GM12878 (cell line): ENCODE measurements around the gene TMEM63C. TPM values are rescaled to one million over a fixed set of nuclear protein-coding genes. Genes with fewer than 3 reads are reported as not detected.

ENCODE experiments used
- ATAC-seq: fragments of 200-7000 bp; cut with Tn5 transposase; 3 replicates; pipeline ENCODE4 v1.9.1; 2020; ENCODE audit warnings: mild to moderate bottlenecking, moderate library complexity
- BruUV-seq: library from RNA; stranded (reverse); fragments of 400-500 nt; replicated peaks from 2 replicates; lab custom pipeline; 2021; lab: Mats Ljungman, UMichigan
- CTCF ChIA-PET: fragments of 300-600 bp; sonication (Branson Sonifier 250); formaldehyde crosslinking; extraction: SDS; loops from one replicate; lab custom pipeline; 2021; ENCODE audit warnings: inconsistent platforms; lab: Yijun Ruan, JAX
- POLR2A ChIA-PET: fragments of 350-600 bp; formaldehyde crosslinking; extraction: SDS; loops from one replicate; lab custom pipeline; 2021; ENCODE audit warnings: inconsistent platforms; lab: Charles Lee
- RAD21 ChIA-PET: fragments of 300-600 bp; sonication (Branson Sonifier 250); formaldehyde crosslinking; loops from one replicate; lab custom pipeline; 2023; ENCODE audit warnings: antibody characterized with exemption; ENCODE audit not compliant: unreplicated experiment; lab: Charles Lee
- SMC1A ChIA-PET: fragments of 300-600 bp; sonication (Branson Sonifier 250); formaldehyde crosslinking; loops from one replicate; lab custom pipeline; 2023; ENCODE audit not compliant: unreplicated experiment, uncharacterized antibody; lab: Charles Lee
- DNase-seq: peaks from one replicate; pipeline ENCODE4 v3.0.0-alpha.2; 2011; ENCODE audit warnings: low read depth, low spot score
- FAIRE-seq: peaks from 3 replicates; lab custom pipeline; 2011; peaks lifted over from hg19 to GRCh38; lab: Jason Lieb, UNC
- H2AFZ ChIP-seq: 2 replicates; pipeline ENCODE4 v1.6.0; 2011; ENCODE audit warnings: low read depth, low read length, control low read depth; ENCODE audit not compliant: control insufficient read depth
- H3K27ac ChIP-seq: 2 replicates; pipeline ENCODE4 v1.5.1; 2011; ENCODE audit warnings: control low read depth; ENCODE audit not compliant: control insufficient read depth, insufficient read depth
- H3K27me3 ChIP-seq, 2 experiments: replicated peaks in 1 of 2; 2 replicates each; pipeline versions ENCODE4 v1.6.0 to v1.6.1; 2011; ENCODE audit warnings: low read length in 1 of 2; ENCODE audit not compliant: control insufficient read depth in 2 of 2, insufficient read depth in 2 of 2
- H3K36me3 ChIP-seq, 2 experiments: 2 replicates each; pipeline ENCODE4 v1.5.1; 2011; ENCODE audit warnings: low read length in 1 of 2; ENCODE audit not compliant: control insufficient read depth in 2 of 2, insufficient read depth in 2 of 2
- H3K4me1 ChIP-seq: 2 replicates; pipeline ENCODE4 v1.6.1; 2011; ENCODE audit warnings: mild to moderate bottlenecking, low read length, moderate library complexity, mixed read lengths; ENCODE audit not compliant: control insufficient read depth, insufficient read depth
- H3K4me2 ChIP-seq: 2 replicates; pipeline ENCODE4 v1.6.0; 2011; ENCODE audit warnings: control low read depth; ENCODE audit not compliant: control insufficient read depth, insufficient read depth
- H3K4me3 ChIP-seq: fragments of 200-600 bp; sonication (generic); 2 replicates; pipeline ENCODE4 v1.5.1; 2016
- H3K79me2 ChIP-seq: 2 replicates; pipeline ENCODE4 v1.6.0; 2011; ENCODE audit warnings: low read length; ENCODE audit not compliant: control insufficient read depth, insufficient read depth
- H3K9ac ChIP-seq: 2 replicates; pipeline ENCODE4 v1.8.0; 2011; ENCODE audit warnings: low read length, control low read depth, mixed read lengths; ENCODE audit not compliant: control insufficient read depth, insufficient read depth
- H3K9me3 ChIP-seq: replicated peaks from 3 replicates; pipeline ENCODE4 v1.5.1; 2011; ENCODE audit warnings: mild to moderate bottlenecking, low read length; ENCODE audit not compliant: control insufficient read depth, insufficient read depth
- H4K20me1 ChIP-seq: 2 replicates; pipeline ENCODE4 v1.6.0; 2011; ENCODE audit not compliant: control insufficient read depth, insufficient read depth
- BMI1 ChIP-seq: fragments of 450-650 bp; IDR thresholded peaks from 2 replicates; pipeline ENCODE4 v1.6.1; 2016; ENCODE audit warnings: mild to moderate bottlenecking, moderate library complexity, borderline replicate concordance
- WGBS: methylation state at CpG from one replicate; pipeline ENCODE4 v1.1.6; 2016; ENCODE audit warnings: low lambda C conversion rate; ENCODE audit not compliant: insufficient replicate concordance, insufficient coverage; ENCODE audit errors: missing lambda C conversion rate; 5-methylcytosine and 5-hydroxymethylcytosine counted together
- in situ Hi-C: fragments of 300-500 bp; cut with MboI; formaldehyde crosslinking; loops from 9 replicates; pipeline ENCODE4 v1.14.3; 2018; ENCODE audit warnings: mixed read lengths
- intact Hi-C: fragments of 100-400 bp; cut with micrococcal nuclease; formaldehyde crosslinking; loops from one replicate; pipeline ENCODE4 v1.14.2; 2022; ENCODE audit not compliant: unreplicated experiment
- polyA plus RNA-seq, 11 experiments: library from polyadenylated mRNA; depleted of rRNA in 4 of 11; unstranded in 6 of 11; stranded (reverse) in 5 of 11; fragments of >200 nt; fragmentation: Nextera tagmentation in 4 of 11; fragmentation: Illumina TruSeq in 1 of 11; extraction: Ambion mirVana in 4 of 11; extraction: Trizol in 1 of 11; gene quantifications; 1 replicate in 1 of 11; 2 replicates in 10 of 11; pipeline versions ENCODE4 v1.2.1 to v1.2.3, GENCODE V29; 2011 to 2016; ENCODE audit warnings: inconsistent platforms in 2 of 11, missing spikeins in 2 of 11, low read depth in 1 of 11
- total RNA-seq, 4 experiments: library from RNA; depleted of rRNA in 3 of 4; stranded (reverse); fragments of >200 nt in 3 of 4; fragmentation: Illumina TruSeq in 1 of 4; extraction: Trizol in 1 of 4; gene quantifications; 2 replicates each; pipeline versions ENCODE4 v1.2.1 to v1.2.3, GENCODE V29; 2013 to 2021
- TF ChIP-seq, protein P1 (sequence below), 3 experiments: IDR thresholded peaks in 2 of 3; conservative IDR thresholded peaks in 1 of 3; 2 replicates each; pipeline ENCODE4 v1.5.1; 2011; ENCODE audit warnings: low read depth in 3 of 3, low read length in 3 of 3, mild to moderate bottlenecking in 3 of 3, control low read depth in 2 of 3, moderate library complexity in 2 of 3, inconsistent platforms in 1 of 3, mixed read lengths in 1 of 3; ENCODE audit not compliant: control insufficient read depth in 2 of 3, insufficient read depth in 1 of 3; ENCODE audit errors: extremely low read depth in 1 of 3

TMEM63C gene
- total and polyA plus RNA-seq, 10 of the 15 experiments (the other 5 are each of a cell fraction or from before 2014, with no cell fraction given), result 0.06 to 1.3 (median 0.39) TPM; not detected in 4

DNA sequence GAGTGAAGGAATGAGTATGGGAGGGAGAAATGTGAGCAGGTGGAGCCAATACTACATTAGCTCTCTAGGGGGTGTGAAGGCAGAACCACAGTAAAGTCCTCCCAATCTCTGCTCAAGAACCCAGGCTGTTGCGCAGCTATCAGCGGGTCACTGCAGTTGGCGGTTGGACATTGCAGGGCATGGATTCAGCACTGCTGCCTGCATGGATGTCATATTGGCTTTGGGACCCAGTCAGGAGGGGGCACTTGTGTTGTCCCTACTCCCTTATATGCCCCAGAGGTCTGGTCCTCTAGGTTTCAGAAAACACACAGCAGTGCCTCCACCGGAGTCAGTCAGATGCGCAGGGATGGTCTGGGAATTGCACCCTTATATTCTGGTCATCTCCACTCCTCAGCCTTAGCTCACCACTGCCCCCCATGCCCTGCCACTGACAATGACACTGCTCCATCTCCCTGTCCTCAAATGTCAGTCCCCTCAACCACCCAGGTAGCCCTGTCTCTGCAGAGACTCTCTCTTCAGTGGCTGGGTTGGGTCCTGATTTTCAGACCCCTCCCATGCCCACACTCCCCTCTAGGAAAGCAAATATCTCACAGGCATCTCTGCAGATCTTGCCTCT, 49.6 kb upstream of the TMEM63C start:
- in situ Hi-C loops, result no loop called here
- no peaks in the 10 kb centered on the region for H3K79me2 ChIP-seq
- POLR2A ChIA-PET, result no interaction called here
- no peak for FAIRE-seq
- no peak overlapping the region for H3K27ac ChIP-seq
- SMC1A ChIA-PET, result interaction anchor here (0.6 kb wide), 1 partner anchor 256 kb away, joined by 3 read pairs; no protein-coding TSS in a partner anchor
- WGBS, result 95% methylated on average over 5 of the region's 5 CpGs
- no peak overlapping the region for H3K4me2 ChIP-seq
- no peak overlapping the region for H2AFZ ChIP-seq
- no peaks in the 10 kb centered on the region for H3K4me1 ChIP-seq
- H3K36me3 ChIP-seq, result no peaks in the 10 kb centered on the region
- H3K27me3 ChIP-seq, result peaks cover 6 to 11% of the 10 kb centered on the region in 2 experiments
- intact Hi-C loops, result no loop called here
- no peak overlapping the region for H3K9ac ChIP-seq
- no peak for DNase-seq
- H4K20me1 ChIP-seq, result no peaks in the 10 kb centered on the region
- no peak overlapping the region for H3K4me3 ChIP-seq
- TF ChIP-seq BMI1, result no peak
- TF ChIP-seq, protein P1, sequence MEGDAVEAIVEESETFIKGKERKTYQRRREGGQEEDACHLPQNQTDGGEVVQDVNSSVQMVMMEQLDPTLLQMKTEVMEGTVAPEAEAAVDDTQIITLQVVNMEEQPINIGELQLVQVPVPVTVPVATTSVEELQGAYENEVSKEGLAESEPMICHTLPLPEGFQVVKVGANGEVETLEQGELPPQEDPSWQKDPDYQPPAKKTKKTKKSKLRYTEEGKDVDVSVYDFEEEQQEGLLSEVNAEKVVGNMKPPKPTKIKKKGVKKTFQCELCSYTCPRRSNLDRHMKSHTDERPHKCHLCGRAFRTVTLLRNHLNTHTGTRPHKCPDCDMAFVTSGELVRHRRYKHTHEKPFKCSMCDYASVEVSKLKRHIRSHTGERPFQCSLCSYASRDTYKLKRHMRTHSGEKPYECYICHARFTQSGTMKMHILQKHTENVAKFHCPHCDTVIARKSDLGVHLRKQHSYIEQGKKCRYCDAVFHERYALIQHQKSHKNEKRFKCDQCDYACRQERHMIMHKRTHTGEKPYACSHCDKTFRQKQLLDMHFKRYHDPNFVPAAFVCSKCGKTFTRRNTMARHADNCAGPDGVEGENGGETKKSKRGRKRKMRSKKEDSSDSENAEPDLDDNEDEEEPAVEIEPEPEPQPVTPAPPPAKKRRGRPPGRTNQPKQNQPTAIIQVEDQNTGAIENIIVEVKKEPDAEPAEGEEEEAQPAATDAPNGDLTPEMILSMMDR (IDR thresholded peaks at IDR 0.05 in 2 of 3, conservative IDR thresholded peaks at IDR 0.05 in 1 of 3; ENCODE audit: control insufficient read depth in 2 of 3, extremely low read depth in 1 of 3, insufficient read depth in 1 of 3, low read depth in 3 of 3, low read length in 3 of 3), result 0 out of 6 replicates have a peak, but pooled peaks of 2 of the 3 experiments have one; percentile 1 to 10
- CTCF ChIA-PET, result no interaction called here
- RAD21 ChIA-PET, result no interaction called here
- H3K9me3 ChIP-seq, result no peaks in the 10 kb centered on the region
- no peak for ATAC-seq
- BruUV-seq, result no TSS peak
